Measurements from ENCODE around the gene C2CD4D. TPM values are rescaled to one million over a fixed set of nuclear protein-coding genes. Genes with fewer than 3 reads are reported as not detected.
A peak's percentile ranks its signal among the peaks of the same experiment; 100 is the strongest.

The C2CD4D gene
- total and polyA plus RNA-seq, 7 donors: 0.20 to 0.69 (median 0.60) TPM; not detected in 4

DNA sequence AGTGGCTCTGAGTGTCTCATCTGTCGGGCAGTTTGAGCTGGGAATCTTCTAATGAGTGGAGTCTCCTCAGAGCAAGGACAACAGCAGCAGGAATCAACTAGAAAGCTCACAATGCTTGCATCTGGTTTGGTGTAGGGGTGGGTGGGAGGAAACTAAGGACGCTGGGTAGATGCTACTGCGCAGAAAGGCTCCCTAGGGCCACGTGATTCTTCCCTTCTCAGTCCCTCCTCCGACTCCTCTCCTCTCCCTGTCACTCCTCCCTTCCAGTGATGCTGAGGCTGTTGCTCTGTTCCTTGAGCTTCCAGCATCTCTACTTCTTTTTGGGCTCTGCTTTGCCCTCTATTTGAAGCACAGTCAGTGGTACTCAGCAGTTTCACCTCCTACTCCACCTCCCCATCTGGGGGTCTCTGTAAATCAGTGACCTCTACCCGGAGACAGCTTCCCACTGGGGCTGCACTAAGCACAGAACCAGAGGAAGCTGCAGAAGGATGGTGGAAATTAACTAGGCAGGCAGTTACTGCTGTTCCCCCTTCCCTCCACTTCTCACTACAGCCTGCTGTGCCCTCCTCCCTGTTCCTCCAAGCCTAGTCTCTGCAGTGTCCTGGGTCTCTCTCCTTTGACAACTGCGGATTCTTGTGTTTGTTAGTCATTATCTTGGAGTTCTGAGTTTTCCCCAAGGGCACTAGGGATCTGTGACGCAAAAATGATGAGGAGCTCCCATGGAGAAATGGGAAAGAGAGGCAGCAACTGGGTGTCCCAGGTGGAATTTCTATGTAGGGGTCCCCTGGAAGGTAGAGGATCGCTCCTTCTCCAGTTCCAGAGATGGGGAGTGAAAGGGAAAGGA lies 40.2 kb downstream of the C2CD4D start:
- WGBS, 2 donors: 69 to 81% methylated on average over 9 of the region's 9 CpGs
- Histone ChIP-seq H3K4me3 (no peak overlapping the region), H3K36me3 (no peaks in the 10 kb centered on the region), H3K9me3 (no peaks in the 10 kb centered on the region), H3K27me3 (peaks cover 0 to 32% (median 0%) of the 10 kb centered on the region in 3 donors), H3K4me1 (no peaks in the 10 kb centered on the region), H3K27ac (no peak overlapping the region)
- no peak for TF ChIP-seq POLR2AphosphoS5 (IDR thresholded peaks at IDR 0.05)
- TF ChIP-seq, protein P1, sequence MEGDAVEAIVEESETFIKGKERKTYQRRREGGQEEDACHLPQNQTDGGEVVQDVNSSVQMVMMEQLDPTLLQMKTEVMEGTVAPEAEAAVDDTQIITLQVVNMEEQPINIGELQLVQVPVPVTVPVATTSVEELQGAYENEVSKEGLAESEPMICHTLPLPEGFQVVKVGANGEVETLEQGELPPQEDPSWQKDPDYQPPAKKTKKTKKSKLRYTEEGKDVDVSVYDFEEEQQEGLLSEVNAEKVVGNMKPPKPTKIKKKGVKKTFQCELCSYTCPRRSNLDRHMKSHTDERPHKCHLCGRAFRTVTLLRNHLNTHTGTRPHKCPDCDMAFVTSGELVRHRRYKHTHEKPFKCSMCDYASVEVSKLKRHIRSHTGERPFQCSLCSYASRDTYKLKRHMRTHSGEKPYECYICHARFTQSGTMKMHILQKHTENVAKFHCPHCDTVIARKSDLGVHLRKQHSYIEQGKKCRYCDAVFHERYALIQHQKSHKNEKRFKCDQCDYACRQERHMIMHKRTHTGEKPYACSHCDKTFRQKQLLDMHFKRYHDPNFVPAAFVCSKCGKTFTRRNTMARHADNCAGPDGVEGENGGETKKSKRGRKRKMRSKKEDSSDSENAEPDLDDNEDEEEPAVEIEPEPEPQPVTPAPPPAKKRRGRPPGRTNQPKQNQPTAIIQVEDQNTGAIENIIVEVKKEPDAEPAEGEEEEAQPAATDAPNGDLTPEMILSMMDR (IDR thresholded peaks at IDR 0.05): no peak
- no peak for TF ChIP-seq EP300 (IDR thresholded peaks at IDR 0.05)
- TF ChIP-seq POLR2A (IDR thresholded peaks at IDR 0.05): no peak
- peak; percentile 10 for DNase-seq
- intact Hi-C loops (cut with DNase I): no loop called here

DNA sequence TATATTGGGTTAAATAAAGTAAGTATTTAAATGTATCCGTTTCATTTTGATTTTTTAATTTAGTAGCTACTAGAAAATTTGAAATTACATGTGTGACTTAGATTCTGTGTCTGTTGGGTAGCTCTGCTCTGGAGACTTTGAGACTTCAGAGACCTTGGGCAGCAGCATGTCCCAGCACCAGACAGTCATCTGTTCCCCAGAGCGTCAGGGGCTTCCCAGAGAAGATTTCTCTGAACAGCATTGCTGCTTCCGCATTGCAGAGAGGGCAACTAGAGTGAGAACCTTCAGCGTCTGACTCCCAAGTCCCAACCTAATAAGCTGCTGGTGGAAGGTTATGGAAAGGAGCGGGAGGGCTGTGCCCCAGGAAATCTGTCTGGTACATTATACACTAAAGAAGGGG lies 41.0 kb downstream of the C2CD4D start:
- DNase-seq: no peak
- Histone ChIP-seq H3K4me1 (no peaks in the 10 kb centered on the region), H3K27me3 (peaks cover 0 to 28% (median 0%) of the 10 kb centered on the region in 3 donors), H3K36me3 (no peaks in the 10 kb centered on the region), H3K27ac (no peak overlapping the region), H3K4me3 (no peak overlapping the region), H3K9me3 (no peaks in the 10 kb centered on the region)
- intact Hi-C loops (cut with DNase I): no loop called here
- TF ChIP-seq EP300 (IDR thresholded peaks at IDR 0.05) (no peak), POLR2AphosphoS5 (IDR thresholded peaks at IDR 0.05) (no peak)
- WGBS, 2 donors: 91 to 92% methylated on average over 5 of the region's 5 CpGs

DNA sequence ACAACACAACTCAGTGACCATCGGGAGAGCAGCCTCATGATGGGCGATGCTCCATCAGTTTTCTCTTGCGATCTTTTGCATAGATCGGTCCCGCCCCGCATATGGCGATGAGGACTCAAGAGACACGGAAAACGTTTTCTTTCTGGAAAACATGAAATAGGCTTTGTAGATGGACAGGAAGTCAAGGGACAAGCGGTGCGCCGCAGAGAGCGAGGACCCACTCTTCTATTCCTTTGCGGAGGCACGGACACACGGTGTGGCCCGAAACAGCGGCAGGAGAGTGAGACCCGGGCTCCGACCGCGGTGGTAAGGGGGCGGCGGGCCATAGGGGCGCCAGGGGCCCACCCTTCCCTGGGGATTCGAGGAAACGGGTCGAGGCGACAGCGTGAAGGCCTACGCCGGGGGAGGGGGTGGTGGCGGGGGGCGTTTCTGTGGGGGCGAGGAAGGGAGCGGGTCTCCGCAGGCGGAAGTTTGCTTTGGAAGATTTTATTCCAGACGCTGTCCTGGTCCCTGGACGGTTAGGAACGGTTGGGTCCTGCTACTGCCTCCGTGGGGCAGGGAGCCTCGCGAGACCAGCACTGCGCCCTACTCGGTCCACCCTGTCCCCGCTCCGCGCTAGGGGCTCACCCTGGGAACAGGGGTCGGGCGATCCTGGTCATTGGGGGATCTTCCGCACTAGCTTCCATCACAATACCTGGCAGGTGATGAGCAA lies 48.5 kb downstream of the C2CD4D start:
- H3K9me3 ChIP-seq: no peaks in the 10 kb centered on the region
- no peak for TF ChIP-seq EP300 (IDR thresholded peaks at IDR 0.05)
- TF ChIP-seq POLR2A (IDR thresholded peaks at IDR 0.05): no peak
- no peak for TF ChIP-seq POLR2AphosphoS5 (IDR thresholded peaks at IDR 0.05)
- TF ChIP-seq, protein P1 (IDR thresholded peaks at IDR 0.05): no peak
- H3K27ac ChIP-seq: peak overlapping the region; percentile 58 to 81 (median 76)
- intact Hi-C loops (cut with DNase I): no loop called here
- peak overlapping the region; percentile 44 to 91 (median 72) for H3K4me3 ChIP-seq
- no peak for DNase-seq
- no peaks in the 10 kb centered on the region for H3K27me3 ChIP-seq
- peaks cover 0 to 22% (median 12%) of the 10 kb centered on the region in 4 donors for H3K4me1 ChIP-seq
- WGBS, 2 donors: 1% methylated on average over 52 of the region's 52 CpGs
- no peaks in the 10 kb centered on the region for H3K36me3 ChIP-seq

DNA sequence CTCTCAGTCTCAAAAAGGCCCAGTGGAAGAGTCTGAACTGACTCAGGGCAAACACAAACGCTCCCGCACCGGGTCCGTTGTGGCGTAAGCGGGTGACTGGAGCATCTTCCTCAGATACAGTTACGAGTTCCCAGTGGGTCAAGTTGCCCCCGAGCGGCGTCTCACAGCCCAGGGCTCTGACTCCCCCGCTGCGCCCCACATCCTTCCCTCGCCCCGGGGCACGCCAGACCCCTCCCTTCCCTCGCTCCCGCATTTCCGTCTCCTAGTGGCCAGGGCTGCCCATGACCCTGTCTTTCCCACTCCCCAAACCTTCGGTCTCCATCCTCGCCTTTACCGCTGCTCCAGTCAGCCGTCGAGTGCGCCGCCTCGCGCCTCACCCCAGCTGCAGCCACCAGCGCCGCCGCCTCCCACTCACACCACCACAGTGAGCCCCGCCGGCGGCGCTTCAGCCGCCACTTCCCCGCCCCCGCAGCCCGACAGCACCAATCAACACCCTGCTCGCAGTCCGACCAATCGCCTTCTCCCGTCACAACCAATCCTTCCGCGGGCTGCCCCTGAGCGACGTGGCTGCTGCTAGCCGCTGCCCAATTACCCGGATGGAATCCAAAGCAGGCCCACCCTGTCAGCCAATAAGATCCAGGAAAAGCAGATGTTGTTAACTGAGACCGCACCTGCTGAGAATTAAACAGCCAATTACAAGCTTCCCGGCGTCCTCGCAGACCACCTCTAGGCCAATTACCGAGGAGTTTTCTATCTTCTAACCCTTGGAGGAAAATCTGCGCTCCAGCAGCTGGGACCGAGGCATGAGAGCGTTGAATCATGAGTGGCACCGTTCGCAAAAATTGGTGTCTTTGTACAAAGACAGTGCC lies 49.3 kb downstream of the C2CD4D start, which contains the start of gene TDRKH:
TSS of gene TDRKH (minus strand) at position 430 of the 869 bp plus-strand sequence. CDS start 7,478 bp downstream, outside the sequence.
- TF ChIP-seq POLR2A (IDR thresholded peaks at IDR 0.05): peak in 1 of 2 donors; percentile 51
- TF ChIP-seq EP300 (IDR thresholded peaks at IDR 0.05): no peak
- TF ChIP-seq, protein P1 (IDR thresholded peaks at IDR 0.05): no peak
- TF ChIP-seq POLR2AphosphoS5 (IDR thresholded peaks at IDR 0.05): peak in 3 of 4 donors; percentile 49 to 80 (median 70)
- Histone ChIP-seq H3K4me3 (peak within 1 kb of the TSS; percentile 47 to 91 (median 72)), H3K27ac (peak within 1 kb of the TSS; percentile 58 to 81 (median 76)), H3K27me3 (no peaks in the 10 kb centered on the region), H3K9me3 (no peaks in the 10 kb centered on the region), H3K36me3 (no peaks in the 10 kb centered on the region), H3K4me1 (peaks cover 0 to 22% (median 12%) of the 10 kb centered on the region in 4 donors)
- 1% methylated on average over 58 of the region's 58 CpGs for WGBS, 2 donors
- intact Hi-C loops (cut with DNase I): no loop called here
- DNase-seq: peak; percentile 99

Small RNAs within 50 kb of the gene (small RNA-seq; reads per million reads assigned to genes)
- 0 reads per million in 3 donors for gene RF00019

Other genes starting within 250 kb of the C2CD4D start
- gene SNX27, start 227.8 kb downstream of the C2CD4D start, total RNA-seq: 10 to 100 TPM; 49.0 to 59.0 (median 54.1) TPM
- gene SNX27, start 227.8 kb downstream of the C2CD4D start, polyA plus RNA-seq: 10 to 100 TPM in 1 of 3 donors, 1 to 10 TPM in 2; 3.6 to 12.3 (median 7.4) TPM
- gene CELF3, start 123.0 kb downstream of the C2CD4D start, total RNA-seq: 1 to 10 TPM; 1.3 to 4.3 (median 1.6) TPM
- 1 to 10 TPM in 1 of 3 donors, under 1 TPM in 2; 0.60 to 2.4 (median 0.69) TPM for gene CELF3, start 123.0 kb downstream of the C2CD4D start, polyA plus RNA-seq
- 10 to 100 TPM in 1 of 4 donors, not detected in 3; 11.4 TPM for gene RIIAD1, start 118.3 kb downstream of the C2CD4D start, total RNA-seq
- gene RIIAD1, start 118.3 kb downstream of the C2CD4D start, polyA plus RNA-seq: under 1 TPM in 1 of 3 donors, not detected in 2; 0.39 TPM
- gene MRPL9, start 76.3 kb downstream of the C2CD4D start, total RNA-seq: 10 to 100 TPM; 49.6 to 68.7 (median 66.9) TPM
- 10 to 100 TPM; 47.9 to 55.8 (median 51.7) TPM for gene MRPL9, start 76.3 kb downstream of the C2CD4D start, polyA plus RNA-seq
- gene TDRKH, start 49.3 kb downstream of the C2CD4D start, total RNA-seq: 1 to 10 TPM; 3.7 to 4.9 (median 3.9) TPM
- gene TDRKH, start 49.3 kb downstream of the C2CD4D start, polyA plus RNA-seq: 1 to 10 TPM; 1.8 to 5.5 (median 2.3) TPM
- gene LINGO4, start 34.4 kb downstream of the C2CD4D start, total RNA-seq: under 1 TPM in 1 of 4 donors, not detected in 3; 0.16 TPM
- gene LINGO4, start 34.4 kb downstream of the C2CD4D start, polyA plus RNA-seq: under 1 TPM in 1 of 3 donors, not detected in 2; 0.13 TPM
- under 1 TPM in 3 of 4 donors, not detected in 1; 0.27 to 0.71 (median 0.49) TPM for gene RORC, start 8.0 kb downstream of the C2CD4D start, total RNA-seq
- 10 to 100 TPM in 2 of 3 donors, 1 to 10 TPM in 1; 7.1 to 18.0 (median 10.4) TPM for gene RORC, start 8.0 kb downstream of the C2CD4D start, polyA plus RNA-seq
- not detected for gene THEM5, start 13.9 kb upstream of the C2CD4D start, total RNA-seq
- not detected for gene THEM5, start 13.9 kb upstream of the C2CD4D start, polyA plus RNA-seq
- gene THEM4, start 69.7 kb upstream of the C2CD4D start, total RNA-seq: 10 to 100 TPM; 16.1 to 21.9 (median 17.3) TPM
- gene THEM4, start 69.7 kb upstream of the C2CD4D start, polyA plus RNA-seq: 10 to 100 TPM in 1 of 3 donors, 1 to 10 TPM in 2; 4.9 to 13.5 (median 5.4) TPM
- 10 to 100 TPM; 20.2 to 57.9 (median 43.0) TPM for gene S100A10, start 154.0 kb upstream of the C2CD4D start, total RNA-seq
- 1,000 to 10,000 TPM; 1,087 to 1,816 (median 1,723) TPM for gene S100A10, start 154.0 kb upstream of the C2CD4D start, polyA plus RNA-seq
- 100 to 1,000 TPM in 3 of 4 donors, 10 to 100 TPM in 1; 92.6 to 156 (median 109) TPM for gene S100A11, start 197.2 kb upstream of the C2CD4D start, total RNA-seq
- 100 to 1,000 TPM; 371 to 633 (median 478) TPM for gene S100A11, start 197.2 kb upstream of the C2CD4D start, polyA plus RNA-seq
- gene TCHHL1, start 249.2 kb upstream of the C2CD4D start, total RNA-seq: not detected
- not detected for gene TCHHL1, start 249.2 kb upstream of the C2CD4D start, polyA plus RNA-seq

All from sigmoid colon (tissue), 7 donors.